CD4-positive, alpha-beta T cell treated with Interleukin-2 at 100 ng/mL for 4 hours (primary cell): ENCODE measurements around the gene PPM1H.
"Not testable (repeated sequence)": the region's sequence is repeated elsewhere in the genome, so short reads cannot be mapped to it uniquely, and the experiment has no call there.

Experiments used
- DNase-seq: peaks from one replicate; pipeline ENCODE4 v3.0.0-alpha.2; 2020; ENCODE audit warnings: low spot score

PPM1H gene

GRCh38 chr12:62763861-62764645 lies 170.9 kb downstream of the PPM1H start:
- no peak for DNase-seq

- DNase-seq, result no peak
Measured at GRCh38 chr12:62763312-62763711, 171.6 kb downstream of the PPM1H start.

GRCh38 chr12:62762645-62763044 lies 172.3 kb downstream of the PPM1H start:
- DNase-seq, result no peak

GRCh38 chr12:62761658-62762057 lies 173.3 kb downstream of the PPM1H start:
- DNase-seq, result no peak

GRCh38 chr12:62760779-62761178 lies 174.2 kb downstream of the PPM1H start:
- no peak for DNase-seq

GRCh38 chr12:62760341-62760740 lies 174.6 kb downstream of the PPM1H start:
- not testable (repeated sequence) for DNase-seq

- no peak for DNase-seq
Measured at GRCh38 chr12:62758216-62758615, 176.7 kb downstream of the PPM1H start.

- DNase-seq, result no peak
Measured at GRCh38 chr12:62757048-62757447, 177.9 kb downstream of the PPM1H start.

- no peak for DNase-seq
Measured at GRCh38 chr12:62754706-62755105, 180.2 kb downstream of the PPM1H start.

- DNase-seq, result no peak
Measured at GRCh38 chr12:62751810-62752155, 183.2 kb downstream of the PPM1H start.

GRCh38 chr12:62750941-62751809 lies 183.8 kb downstream of the PPM1H start:
- no peak for DNase-seq

- no peak for DNase-seq
Measured at GRCh38 chr12:62749586-62749985, 185.4 kb downstream of the PPM1H start.

- DNase-seq, result no peak
Measured at GRCh38 chr12:62748941-62749468, 185.9 kb downstream of the PPM1H start.

GRCh38 chr12:62744551-62744950 lies 190.4 kb downstream of the PPM1H start:
- DNase-seq, result no peak

- no peak for DNase-seq
Measured at GRCh38 chr12:62739266-62740015, 195.5 kb downstream of the PPM1H start.

GRCh38 chr12:62738616-62739015 lies 196.3 kb downstream of the PPM1H start:
- no peak for DNase-seq

- no peak for DNase-seq
Measured at GRCh38 chr12:62738105-62738504, 196.8 kb downstream of the PPM1H start.

- DNase-seq, result no peak
Measured at GRCh38 chr12:62737615-62738014, 197.3 kb downstream of the PPM1H start.

- no peak for DNase-seq
Measured at GRCh38 chr12:62737188-62737587, 197.8 kb downstream of the PPM1H start.

GRCh38 chr12:62736596-62736995 lies 198.4 kb downstream of the PPM1H start:
- no peak for DNase-seq

- no peak for DNase-seq
Measured at GRCh38 chr12:62732861-62733427, 202.0 kb downstream of the PPM1H start.
